Measurements from ENCODE around the gene CATSPERE.
"Not testable (repeated sequence)": the region's sequence is repeated elsewhere in the genome, so short reads cannot be mapped to it uniquely, and the experiment has no call there.

CATSPERE gene

DNA sequence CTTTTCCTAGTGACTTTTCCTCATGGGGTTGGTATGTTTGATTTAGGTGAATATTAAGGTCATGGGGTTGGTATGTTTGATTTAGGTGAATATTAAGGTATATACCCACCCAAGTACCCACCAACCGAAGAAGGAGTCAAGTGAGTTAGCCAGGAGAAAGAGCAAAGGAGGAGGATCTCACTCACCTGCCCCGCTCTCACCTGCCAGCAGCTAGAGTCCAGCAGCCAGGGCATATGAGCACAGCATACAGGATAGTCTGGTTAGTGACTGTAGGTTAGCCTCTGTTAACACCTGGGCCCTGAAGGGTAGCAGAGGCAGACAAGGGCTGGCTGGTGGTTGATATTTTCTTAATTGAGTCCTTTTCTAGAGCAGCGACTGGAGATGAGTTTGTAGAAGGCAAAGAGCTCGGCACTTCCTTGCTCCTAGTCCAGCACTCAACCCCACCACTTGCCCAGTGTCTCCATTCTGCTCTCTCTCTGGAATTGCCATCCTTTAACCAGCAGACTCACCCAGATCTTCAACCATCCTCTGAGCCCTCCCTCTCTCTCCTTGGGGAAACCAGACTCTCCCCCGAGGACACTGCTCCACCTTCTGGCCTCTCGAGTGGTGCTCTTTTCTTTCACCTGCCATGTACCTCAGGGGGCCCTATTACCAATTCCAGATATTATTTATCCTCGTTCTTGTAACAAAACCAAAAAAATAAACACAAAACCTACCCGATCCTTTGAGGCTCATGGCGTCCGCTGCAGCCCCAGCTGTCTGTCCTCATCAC is 175.6 kb downstream of the CATSPERE start:
- DNase-seq: no peak

DNA sequence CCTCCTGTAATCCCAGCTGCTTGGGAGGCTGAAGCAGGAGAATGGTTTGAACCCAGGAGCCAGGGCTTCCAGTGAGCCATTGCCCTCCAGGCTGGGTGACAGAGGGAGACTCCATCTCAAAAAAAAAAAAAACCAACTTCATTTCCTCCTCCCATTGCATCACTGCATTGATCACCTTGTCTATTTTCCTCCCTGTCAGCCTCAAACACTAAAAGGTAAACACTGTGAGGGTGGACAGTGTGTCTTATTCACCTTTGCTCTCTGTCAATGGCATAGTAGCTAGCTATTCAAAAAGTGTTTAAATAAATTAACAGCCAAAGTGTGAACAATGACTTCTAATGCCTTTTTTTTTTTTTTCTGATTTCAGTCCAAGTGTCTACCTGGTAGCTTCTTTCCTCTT is 178.5 kb downstream of the CATSPERE start:
- DNase-seq: no peak

DNA sequence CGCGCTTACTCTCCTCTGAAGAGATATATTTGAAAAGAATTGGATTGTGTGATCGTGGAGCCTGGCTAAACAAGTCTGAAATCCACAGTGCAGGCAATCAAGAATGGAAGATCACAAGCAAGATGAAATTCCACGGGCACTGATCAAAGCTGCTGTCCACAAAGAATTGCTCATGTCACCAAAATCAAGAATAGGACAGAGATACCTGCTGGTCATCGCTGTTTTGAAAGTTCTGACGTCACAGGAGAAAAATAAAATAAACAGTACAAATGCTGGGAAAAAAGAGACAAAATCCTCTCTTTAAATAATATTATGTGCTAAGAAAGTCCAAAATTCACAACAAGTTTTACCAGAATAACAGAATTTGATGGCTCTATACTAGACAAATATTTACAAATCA is 179.8 kb downstream of the CATSPERE start:
- DNase-seq: no peak

DNA sequence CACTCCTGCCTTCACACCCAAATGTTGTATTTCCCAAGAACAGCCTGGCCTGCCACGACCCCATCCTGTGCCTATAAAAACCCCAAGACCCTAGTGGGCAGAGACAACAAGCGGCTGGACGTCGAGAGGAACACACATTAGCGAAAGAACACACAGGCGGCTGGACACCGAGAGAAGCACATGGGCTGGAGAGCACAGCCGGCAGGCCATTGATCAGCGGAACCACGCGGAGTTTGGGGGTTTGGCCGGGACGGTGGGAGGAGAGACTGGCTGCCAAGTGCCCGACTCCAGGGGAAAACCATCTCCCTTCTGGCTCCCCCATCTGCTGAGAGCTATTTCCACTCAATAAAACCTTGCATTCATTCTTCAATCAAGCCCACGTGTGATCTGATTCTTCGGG is 181.5 kb downstream of the CATSPERE start:
- DNase-seq: no peak

DNA sequence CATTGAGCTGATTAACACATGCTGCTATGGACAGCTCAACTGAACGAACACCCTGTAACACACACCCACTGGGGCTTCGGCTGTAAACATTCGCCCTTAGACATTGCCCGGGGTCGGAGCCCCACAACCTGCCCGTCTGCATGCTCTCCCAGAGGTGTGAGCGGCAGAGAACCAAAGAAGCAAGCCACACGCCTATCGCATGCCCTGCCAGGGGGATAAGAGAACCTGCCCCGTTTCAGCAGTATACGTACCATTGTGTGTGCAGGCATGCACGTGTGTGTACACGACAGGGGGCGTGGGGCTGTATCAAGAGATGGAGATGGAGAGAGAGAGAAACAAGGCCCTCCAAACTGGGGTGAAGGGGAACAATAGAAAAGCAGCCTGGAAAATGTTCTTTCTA is 181.9 kb downstream of the CATSPERE start:
- no peak for DNase-seq

DNA sequence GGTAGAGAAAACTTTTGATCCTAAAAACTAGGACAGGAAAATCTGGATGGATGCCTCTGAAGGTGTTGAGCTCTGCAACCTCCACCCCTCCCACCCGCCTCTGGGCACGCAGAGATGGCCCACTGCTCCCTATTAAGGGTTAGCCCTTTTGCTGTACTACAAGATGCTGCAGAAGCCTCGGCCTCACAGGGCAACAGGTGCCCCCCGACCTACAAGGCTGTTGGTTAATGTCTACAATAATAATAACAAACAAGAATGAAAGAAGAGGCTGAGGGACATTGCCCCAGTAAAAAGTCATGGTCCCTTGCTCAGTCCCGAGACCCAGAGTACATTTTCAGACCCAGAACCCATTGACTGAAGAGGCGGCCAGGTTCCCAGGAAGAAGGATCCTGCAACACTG is 184.3 kb downstream of the CATSPERE start:
- DNase-seq: no peak

DNA sequence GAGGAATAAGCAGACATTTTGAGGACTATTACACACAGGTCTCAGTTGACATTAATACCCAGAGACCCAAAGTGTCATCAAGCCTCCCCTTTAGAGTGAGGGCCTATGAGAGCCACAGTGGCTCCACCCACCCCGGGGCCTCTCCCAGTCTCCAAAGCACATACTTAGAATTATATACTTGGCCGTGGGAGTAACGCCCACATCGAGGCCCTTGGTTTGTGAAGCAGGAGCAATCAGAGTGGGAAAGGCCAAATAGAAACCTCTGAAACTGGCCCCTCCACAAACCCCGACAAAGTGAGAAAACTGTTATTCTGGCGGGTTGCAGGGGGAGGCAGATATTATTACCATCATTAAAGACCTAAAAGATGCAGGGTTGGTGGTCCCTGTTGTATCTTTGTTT is 184.8 kb downstream of the CATSPERE start:
- DNase-seq: no peak

DNA sequence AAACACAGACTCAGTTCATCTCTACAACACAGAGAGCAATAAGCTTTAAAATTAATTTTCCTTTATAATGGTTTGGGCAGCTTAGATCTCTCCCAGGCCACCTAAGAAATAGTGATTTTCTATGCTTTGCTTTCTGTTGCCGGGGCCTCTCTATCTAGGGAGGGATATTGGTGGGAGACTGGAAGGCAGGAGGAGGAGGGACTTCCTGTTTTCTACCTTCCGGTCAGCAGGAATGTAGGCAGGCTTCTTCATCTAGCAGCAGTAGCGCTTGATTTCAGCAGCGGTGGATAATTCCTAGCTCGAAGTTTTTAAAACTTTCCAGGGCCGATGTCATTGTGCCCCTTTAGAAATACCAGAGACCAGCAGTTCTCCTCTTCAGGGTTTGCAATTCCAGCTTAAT is 186.7 kb downstream of the CATSPERE start:
- no peak for DNase-seq

DNA sequence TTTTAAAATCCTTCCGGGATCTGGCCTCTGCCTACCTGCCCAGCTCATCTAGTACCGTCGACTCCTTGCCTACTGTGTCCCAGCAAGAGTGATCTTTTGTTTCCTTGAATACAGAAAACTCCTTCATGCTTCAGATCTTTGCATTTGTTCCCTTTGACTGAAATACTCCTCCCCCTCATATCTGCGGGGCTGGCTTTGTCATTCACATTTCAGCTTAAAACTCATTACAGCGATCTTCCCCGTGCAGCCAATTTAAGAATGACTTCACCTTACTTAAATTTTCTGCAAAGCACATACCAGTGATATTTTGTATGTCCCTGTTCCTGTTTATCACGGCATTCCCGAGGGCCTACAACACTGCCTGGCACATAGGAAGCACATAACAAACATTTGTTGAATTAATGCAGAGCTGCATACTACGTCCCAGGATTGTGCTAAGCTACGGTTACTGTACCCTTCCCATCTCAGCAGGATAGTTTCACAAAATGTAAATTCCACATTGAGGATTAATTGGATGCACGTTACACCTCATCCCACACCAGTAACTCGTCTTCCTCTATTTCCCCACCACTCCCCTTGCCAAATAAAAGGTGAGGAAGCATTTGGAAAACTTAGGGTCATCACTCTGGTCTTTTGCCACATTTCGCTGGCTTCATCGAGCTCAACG is 191.0 kb downstream of the CATSPERE start:
- DNase-seq: no peak

DNA sequence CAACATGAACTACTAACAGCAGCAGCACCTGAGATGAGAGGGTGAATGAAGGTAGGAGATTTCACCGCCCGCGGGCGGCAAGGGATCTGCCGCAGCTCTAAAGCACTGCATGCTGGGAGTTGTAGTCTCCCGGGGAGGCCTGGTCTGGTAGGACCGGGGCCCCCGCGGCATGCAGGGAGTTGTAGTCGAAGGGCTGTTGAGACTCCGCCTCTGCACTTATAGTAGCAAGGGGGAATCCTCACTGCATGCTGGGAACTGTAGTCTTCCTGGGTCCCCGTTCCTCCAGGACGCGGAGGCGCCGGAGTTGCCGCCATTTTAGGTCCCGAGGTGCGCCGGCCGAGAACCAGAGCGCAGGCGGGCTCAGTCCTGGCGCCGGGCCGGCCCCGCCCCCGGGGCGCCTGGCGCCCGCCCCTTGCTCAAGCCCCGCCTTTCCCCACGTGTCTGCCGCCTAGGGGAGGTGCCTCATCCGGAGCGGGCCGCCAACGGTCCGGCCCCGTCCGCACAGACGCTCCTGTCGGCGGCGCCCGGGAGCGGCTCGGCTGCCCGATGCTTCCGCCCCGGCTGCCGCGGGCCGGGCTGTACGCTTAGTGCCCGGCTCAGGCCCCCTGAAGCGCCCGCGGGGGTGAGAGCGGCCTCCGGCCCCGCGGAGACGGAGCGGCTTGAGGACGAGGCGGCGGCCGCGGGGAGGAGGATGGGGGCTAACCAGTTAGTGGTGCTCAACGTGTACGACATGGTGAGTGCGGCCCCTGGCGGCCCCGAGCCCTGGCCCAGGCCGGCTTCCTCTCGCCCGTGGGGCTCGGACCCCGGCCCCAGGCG is 191.8 kb downstream of the CATSPERE start, which contains the start of gene DESI2:
Gene DESI2, plus strand, starts transcription at position 504 of the 816 bp plus-strand sequence. Its CDS starts 188 bp downstream, at position 692.
- DNase-seq: peak; percentile 99

DNA sequence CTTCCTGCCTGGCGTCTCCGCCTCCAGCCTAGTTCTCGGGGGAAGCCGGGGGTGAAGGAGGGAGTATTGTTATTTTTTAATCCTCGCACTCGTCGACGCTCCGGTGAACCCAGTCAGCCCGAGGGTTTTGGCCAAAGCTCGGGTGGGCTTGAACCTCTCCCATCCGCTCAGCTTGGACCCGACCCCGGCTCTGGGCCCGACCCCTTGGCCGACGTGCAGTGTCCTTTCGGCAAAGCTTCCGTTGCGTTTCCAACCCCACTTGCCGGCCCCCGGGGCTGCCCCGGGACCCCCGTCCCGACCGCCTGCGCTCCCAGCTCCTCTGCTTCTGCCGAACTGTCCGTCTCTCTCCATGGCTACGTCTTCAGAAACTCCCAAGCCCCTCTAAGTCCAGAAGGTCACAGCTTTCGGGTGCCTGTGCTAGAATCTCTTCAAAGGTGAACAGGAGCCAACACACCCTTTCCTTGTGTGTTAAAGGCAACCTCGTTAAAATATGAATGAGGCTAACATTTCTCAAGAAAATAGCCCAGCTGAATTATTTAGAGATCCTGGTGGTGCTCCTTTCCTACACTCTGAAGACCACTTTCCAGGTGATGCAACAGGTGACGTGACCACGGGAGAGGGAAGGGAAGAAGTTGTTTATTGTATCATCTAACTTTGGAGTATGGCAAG is 192.5 kb downstream of the CATSPERE start:
- peak; percentile 28 for DNase-seq

DNA sequence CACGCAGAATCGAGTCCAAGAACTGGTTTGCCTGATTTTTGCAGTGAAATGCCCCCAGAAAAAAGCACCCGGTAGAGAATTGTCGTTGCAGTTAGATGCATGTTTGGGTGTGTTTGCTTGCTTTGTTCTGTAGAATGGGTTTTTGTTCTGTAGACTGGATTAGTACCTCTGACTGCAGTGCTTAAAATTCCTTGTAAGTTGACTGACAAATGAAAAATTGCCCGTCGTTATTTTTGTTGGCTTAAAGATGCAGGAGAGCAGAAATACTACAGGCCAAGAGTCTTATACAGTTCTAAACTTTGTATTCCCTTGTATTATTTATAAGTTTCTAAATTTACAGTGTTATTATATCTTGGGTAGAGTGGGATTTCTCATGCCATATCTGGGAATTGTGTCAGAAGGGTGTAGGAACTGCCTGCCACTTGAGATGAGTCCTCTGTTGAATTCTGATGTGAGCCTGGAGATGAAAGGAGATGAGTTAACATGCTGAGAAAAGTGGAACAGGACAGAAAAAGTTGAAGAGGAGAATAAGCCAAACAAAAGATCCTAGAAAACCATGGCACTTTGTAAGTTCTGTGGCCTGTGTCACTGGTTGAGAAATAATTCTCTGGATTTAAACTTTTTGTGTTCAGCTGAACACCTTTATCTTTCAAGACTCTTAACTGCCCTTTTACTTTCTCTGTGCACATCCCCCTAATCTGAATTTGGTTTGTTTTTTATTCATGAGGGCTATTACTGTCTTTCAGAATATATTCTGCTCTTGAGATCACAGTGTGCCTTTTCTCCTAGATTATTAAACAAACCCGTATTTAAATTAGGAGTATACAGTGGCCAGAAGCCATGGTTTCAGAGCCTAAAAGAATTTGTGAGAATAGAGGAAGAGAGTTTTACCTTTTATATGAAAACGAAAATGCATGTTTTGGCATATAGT is 193.3 kb downstream of the CATSPERE start:
- DNase-seq: no peak

DNA sequence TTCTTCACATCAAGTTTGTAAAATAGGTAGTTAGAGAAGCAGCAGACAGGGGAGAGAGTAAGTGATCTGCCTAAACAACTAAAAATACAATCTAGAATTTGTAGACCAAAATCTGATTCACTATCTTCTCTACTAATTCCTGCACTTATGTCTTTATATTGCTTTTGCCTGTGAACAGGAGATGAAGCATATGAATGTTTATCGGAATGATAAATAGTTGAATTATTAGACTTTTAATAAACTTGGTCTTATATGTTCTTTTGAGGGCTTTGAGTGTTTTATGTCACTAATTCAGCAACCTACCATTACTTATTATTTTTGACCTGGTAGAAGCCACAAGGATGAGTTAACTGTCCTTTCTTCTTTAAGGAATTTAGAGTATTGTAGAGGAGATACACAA is 194.1 kb downstream of the CATSPERE start:
- no peak for DNase-seq

DNA sequence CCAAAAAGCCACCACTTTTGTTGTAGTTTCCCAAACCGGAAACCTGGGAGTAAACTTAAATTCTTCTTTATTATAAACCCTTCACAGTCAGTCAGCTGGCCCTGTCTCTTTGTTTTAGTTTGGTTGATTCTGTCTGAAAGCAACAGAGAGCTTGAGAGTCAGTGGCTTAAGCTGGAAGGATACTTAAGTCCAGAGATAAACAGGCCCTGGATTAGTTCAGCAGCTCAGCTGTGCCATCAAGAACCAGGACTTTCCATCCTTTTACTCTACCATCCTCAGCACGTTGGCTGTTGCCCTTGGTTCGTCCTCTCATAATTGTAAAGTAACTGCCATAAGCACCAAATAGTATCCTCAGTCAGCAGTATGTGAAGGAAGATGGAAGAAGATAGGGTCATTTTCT is 196.3 kb downstream of the CATSPERE start:
- DNase-seq: no peak

DNA sequence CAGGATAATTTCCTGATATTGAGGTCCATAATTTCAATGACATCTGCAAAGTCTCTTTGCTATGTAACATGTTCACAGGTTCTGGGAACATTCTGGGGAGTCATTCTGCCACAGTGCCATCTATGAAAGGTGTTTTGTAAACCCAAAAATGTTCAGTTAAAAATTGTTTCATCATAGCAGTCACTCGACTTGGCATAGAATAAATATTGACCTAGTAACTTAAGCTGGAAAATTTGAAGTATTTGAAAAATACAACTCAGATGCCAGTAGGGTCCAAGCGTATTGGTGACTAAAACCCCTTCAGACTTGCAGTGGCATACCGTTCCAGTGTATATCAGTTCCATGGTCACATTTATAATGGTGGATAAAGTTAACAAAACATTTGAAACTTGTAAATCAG is 198.6 kb downstream of the CATSPERE start:
- no peak for DNase-seq

DNA sequence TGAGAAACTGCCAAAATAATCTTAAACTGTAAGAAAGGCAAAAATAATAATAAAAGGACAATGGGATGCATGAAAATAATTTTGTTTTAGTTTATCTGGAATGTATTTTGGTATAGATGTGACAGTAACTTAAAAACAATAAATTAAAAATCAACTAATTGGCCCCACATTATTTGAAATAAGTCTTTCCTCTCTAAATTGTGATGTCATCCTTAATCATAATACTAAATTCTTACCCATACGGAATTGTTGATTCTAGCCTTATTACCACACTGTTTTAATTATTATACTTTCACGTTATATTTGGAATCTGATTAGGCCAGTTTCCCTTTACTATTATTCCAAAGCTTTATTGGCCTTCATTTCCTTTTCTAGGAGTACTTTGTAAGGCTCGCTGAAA is 199.5 kb downstream of the CATSPERE start:
- no peak for DNase-seq

DNA sequence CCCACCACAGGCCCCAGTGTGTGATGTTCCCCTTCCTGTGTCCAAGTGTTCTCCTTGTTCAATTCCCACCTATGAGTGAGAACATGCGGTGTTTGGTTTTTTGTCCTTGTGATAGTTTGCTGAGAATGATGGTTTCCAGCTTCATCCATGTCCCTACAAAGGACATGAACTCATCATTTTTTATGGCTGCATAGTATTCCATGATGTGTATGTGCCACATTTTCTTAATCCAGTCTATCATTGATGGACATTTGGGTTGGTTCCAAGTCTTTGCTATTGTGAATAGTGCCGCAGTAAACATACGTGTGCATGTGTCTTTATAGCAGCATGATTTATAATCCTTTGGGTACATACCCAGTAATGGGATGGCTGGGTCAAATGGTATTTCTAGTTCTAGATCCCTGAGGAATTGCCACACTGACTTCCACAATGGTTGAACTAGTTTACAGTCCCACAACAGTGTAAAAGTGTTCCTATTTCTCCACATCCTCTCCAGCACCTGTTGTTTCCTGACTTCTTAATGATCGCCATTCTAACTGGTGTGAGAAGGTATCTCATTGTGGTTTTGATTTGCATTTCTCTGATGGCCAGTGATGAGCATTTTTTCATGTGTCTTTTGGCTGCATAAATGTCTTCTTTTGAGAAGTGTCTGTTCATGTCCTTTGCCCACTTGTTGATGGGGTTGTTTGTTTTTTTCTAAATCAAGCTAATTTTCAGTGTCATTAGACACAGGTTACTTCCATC is 200.7 kb downstream of the CATSPERE start:
- DNase-seq: not testable (repeated sequence)

DNA sequence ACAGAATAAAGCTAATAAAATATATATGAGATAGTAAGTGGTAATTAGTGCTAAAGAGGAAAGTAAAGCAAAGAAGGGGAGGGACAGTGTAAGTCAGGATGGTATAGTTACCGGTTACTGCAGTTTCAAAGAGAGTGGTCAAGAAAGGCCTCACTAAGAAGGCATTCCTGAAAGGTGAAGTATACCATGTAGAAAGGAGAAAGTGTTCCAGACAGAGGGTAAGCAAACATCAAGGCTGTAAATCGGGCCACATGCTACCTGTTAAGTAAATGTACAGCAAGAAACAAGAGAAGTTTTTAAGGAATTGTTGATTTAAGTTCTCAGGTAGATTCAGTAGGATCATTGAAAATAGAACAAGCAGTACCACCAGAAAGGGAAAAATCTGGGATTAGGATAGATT is 201.5 kb downstream of the CATSPERE start:
- no peak for DNase-seq

DNA sequence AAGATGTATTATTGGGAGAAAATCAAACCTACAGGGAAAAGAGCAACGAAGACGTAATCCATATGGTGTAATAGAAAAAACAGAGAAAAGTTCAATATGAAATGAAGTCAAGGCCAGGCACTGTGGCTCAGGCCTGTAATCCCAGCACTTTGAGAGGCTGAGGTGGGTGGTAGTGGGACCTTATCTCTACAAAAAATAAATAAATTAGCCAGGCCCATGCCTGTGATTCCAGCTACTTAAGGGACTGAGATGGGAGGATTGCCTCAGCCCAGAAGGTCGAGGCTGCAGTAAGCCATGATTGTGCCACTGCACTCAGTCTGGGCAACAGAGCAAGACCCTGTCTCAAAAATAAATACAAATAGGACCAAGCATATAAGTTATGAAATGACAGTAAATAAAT is 203.3 kb downstream of the CATSPERE start:
- DNase-seq: no peak

DNA sequence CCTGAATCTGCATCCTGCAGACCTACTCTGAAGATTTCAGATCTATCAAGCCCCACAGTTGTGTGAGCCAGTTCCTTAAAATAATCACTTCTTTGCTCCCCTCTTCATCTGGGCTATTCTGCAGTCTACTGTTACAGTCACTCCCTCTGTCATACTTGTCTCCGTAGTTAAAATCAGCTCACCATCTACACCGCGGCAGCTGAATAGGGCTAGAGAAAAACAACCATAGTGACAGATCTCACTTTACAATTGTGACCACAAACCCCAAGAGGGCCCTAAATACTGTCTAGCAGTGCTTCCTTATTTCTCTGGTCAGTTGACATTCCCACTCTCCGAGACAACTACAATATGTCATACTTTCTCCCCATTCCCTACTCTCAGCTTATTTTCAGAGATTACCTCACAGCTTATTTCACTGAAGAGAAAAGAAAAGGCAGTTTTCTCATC is 204.7 kb downstream of the CATSPERE start:
- peak; percentile 62 for DNase-seq

All from inflammatory macrophage treated with lipopolysaccharide for 4 hours (primary cell).